ENCODE data around the gene FHL1.
A peak's percentile ranks its signal among the peaks of the same experiment; 100 is the strongest.

GRCh38 chrX:136166221-136166855 is 19.0 kb downstream of the FHL1 start:
- TF ChIP-seq USF2 (IDR thresholded peaks at IDR 0.05; ENCODE audit: borderline replicate concordance, low read depth, low read length) (no peak), SIN3A (IDR thresholded peaks at IDR 0.05; ENCODE audit: borderline replicate concordance, low read depth, low read length) (no peak), JUND (IDR thresholded peaks at IDR 0.05) (no peak), EZH2phosphoT487 (IDR thresholded peaks at IDR 0.05; ENCODE audit: borderline replicate concordance, low read depth) (no peak)
- TF ChIP-seq, protein P1, sequence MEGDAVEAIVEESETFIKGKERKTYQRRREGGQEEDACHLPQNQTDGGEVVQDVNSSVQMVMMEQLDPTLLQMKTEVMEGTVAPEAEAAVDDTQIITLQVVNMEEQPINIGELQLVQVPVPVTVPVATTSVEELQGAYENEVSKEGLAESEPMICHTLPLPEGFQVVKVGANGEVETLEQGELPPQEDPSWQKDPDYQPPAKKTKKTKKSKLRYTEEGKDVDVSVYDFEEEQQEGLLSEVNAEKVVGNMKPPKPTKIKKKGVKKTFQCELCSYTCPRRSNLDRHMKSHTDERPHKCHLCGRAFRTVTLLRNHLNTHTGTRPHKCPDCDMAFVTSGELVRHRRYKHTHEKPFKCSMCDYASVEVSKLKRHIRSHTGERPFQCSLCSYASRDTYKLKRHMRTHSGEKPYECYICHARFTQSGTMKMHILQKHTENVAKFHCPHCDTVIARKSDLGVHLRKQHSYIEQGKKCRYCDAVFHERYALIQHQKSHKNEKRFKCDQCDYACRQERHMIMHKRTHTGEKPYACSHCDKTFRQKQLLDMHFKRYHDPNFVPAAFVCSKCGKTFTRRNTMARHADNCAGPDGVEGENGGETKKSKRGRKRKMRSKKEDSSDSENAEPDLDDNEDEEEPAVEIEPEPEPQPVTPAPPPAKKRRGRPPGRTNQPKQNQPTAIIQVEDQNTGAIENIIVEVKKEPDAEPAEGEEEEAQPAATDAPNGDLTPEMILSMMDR (IDR thresholded peaks at IDR 0.05), result peak; percentile 46
- TF ChIP-seq, protein P2, sequence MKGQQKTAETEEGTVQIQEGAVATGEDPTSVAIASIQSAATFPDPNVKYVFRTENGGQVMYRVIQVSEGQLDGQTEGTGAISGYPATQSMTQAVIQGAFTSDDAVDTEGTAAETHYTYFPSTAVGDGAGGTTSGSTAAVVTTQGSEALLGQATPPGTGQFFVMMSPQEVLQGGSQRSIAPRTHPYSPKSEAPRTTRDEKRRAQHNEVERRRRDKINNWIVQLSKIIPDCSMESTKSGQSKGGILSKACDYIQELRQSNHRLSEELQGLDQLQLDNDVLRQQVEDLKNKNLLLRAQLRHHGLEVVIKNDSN (IDR thresholded peaks at IDR 0.05; ENCODE audit: borderline replicate concordance, low read depth), result no peak
